Mammary epithelial cell (primary cell): ENCODE results near the gene HFE.

ENCODE experiments used
- EZH2 ChIP-seq: IDR thresholded peaks from 2 replicates; pipeline ENCODE4 v1.6.1; 2012; ENCODE audit warnings: low read length, inconsistent platforms, borderline replicate concordance
- TF ChIP-seq, protein P1 (sequence below), 2 donors: IDR thresholded peaks in 1 of 2; conservative IDR thresholded peaks in 1 of 2; 2 replicates each; pipeline ENCODE4 v1.5.1; 2011 to 2012; ENCODE audit warnings: inconsistent platforms in 2 of 2, low read length in 2 of 2, mild to moderate bottlenecking in 2 of 2, control low read depth in 1 of 2, low read depth in 1 of 2; ENCODE audit not compliant: insufficient read depth in 1 of 2; ENCODE audit errors: extremely low read depth in 1 of 2

DNA sequence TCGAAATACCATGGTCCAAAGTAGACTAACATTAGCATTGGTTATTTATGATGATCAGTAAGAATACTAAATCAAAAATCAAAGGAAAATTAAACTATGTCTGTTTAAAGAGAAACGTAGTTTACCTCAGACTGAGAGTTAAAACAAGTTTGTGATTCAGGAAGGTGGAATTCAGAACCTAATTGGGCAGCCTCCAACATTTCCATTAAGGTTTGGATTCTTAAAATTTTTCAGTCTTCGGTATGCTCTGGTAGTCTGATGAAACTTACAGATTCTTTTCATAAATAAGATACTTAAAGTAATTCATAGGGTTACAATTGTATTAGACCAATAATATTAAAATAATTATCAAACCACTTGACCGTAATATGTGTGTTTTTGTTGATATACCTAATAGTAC lies 18.6 kb downstream of the HFE start:
- TF ChIP-seq, protein P1, sequence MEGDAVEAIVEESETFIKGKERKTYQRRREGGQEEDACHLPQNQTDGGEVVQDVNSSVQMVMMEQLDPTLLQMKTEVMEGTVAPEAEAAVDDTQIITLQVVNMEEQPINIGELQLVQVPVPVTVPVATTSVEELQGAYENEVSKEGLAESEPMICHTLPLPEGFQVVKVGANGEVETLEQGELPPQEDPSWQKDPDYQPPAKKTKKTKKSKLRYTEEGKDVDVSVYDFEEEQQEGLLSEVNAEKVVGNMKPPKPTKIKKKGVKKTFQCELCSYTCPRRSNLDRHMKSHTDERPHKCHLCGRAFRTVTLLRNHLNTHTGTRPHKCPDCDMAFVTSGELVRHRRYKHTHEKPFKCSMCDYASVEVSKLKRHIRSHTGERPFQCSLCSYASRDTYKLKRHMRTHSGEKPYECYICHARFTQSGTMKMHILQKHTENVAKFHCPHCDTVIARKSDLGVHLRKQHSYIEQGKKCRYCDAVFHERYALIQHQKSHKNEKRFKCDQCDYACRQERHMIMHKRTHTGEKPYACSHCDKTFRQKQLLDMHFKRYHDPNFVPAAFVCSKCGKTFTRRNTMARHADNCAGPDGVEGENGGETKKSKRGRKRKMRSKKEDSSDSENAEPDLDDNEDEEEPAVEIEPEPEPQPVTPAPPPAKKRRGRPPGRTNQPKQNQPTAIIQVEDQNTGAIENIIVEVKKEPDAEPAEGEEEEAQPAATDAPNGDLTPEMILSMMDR (conservative IDR thresholded peaks at IDR 0.05 in 1 of 2, IDR thresholded peaks at IDR 0.05 in 1 of 2; ENCODE audit: extremely low read depth in 1 of 2, insufficient read depth in 1 of 2, low read depth in 1 of 2, low read length in 2 of 2) = no peak
- no peak for TF ChIP-seq EZH2
